Activated naive CD4-positive, alpha-beta T cell treated with anti-CD3 and anti-CD28 coated beads, Interleukin-2, amount 10 ng/mL, durations not matched to agents 7 days and 5 days (primary cell): Measurements from ENCODE around the gene TMEM120B.
"Not testable (repeated sequence)": the region's sequence is repeated elsewhere in the genome, so short reads cannot be mapped to it uniquely, and the experiment has no call there.

ENCODE experiments used
- CTCF ChIA-PET: fragments of 350-600 bp; sonication (Branson Sonifier 250); formaldehyde crosslinking; loops from one replicate; lab custom pipeline; 2021; ENCODE audit warnings: antibody characterized with exemption; lab: Charles Lee
- DNase-seq: peaks from one replicate; pipeline ENCODE4 v3.0.0-alpha.2; 2020
- H3K27ac Mint-ChIP-seq: one replicate; pipeline ENCODE4 v1.8.0; 2021; ENCODE audit warnings: mild to moderate bottlenecking, moderate library complexity, mixed read lengths
- H3K27me3 Mint-ChIP-seq: one replicate; pipeline ENCODE4 v1.8.0; 2021; ENCODE audit warnings: mild to moderate bottlenecking, mixed read lengths
- H3K36me3 Mint-ChIP-seq: one replicate; pipeline ENCODE4 v1.8.0; 2021; ENCODE audit warnings: mixed read lengths
- H3K4me1 Mint-ChIP-seq: one replicate; pipeline ENCODE4 v1.8.0; 2021; ENCODE audit warnings: mixed read lengths
- H3K4me3 Mint-ChIP-seq: one replicate; pipeline ENCODE4 v1.8.0; 2021; ENCODE audit warnings: mild to moderate bottlenecking, moderate library complexity, mixed read lengths
- H3K9me3 Mint-ChIP-seq: one replicate; pipeline ENCODE4 v1.8.0; 2021; ENCODE audit warnings: mixed read lengths

The TMEM120B gene

DNA sequence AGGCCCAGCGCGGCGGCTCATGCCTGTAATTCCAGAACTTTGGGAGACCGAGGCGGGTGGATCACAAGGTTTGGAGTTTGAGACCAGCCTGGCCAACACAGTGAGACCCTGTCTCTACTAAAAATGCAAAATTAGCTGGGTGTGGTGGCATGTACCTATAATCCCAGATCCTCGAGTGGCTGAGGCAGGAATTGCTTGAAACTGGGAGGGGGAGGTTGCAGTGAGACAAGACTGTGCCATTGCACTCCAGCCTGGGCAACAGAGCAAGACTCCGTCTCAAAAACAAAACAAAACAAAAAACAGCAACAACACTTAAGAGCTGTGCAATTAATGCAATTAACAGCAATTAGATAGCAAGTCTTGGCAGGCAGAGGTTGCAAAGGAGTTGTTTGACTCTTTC lies 2.5 kb downstream of the TMEM120B start:
- H3K27me3 Mint-ChIP-seq, H3K27ac Mint-ChIP-seq, H3K4me3 Mint-ChIP-seq, H3K36me3 Mint-ChIP-seq, H3K9me3 Mint-ChIP-seq, DNase-seq: not testable (repeated sequence)
- CTCF ChIA-PET: interaction anchor here (1.9 kb wide), 1 partner anchor 58 kb away, joined by 6 read pairs; no protein-coding TSS in a partner anchor
- peaks cover 34% of the 10 kb centered on the region for H3K4me1 Mint-ChIP-seq

DNA sequence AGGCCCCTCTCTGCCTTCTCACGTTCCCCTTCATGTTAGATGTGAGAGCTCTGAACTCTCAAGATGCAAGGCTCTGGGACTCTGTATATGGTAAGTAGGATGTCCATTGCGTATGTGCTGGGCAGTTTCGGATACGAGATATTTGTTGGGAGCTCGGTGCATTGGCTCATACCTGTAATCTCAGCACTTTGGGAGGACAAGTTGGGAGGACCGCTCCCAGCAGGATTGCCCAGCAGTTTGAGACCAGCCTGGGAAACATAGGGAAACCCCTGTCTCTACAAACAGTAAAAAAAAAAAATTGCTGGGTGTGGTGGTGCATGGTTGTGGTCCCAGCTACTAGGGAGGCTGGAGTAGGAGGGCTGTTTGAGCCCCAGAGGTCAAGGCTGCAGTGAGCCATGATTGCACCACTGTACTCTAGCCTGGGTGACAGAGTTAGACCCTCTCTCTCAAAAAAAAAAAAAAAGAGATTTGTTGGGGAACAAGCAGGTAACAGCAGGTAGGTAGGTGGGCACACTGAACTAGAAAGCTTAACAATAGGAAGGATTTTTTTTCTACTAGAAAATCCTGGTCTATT lies 3.4 kb downstream of the TMEM120B start:
- Mint-ChIP-seq H3K9me3 (no peaks in the 10 kb centered on the region), H3K27ac (no peak overlapping the region), H3K4me1 (peaks cover 28% of the 10 kb centered on the region), H3K4me3 (no peak overlapping the region), H3K27me3 (no peaks in the 10 kb centered on the region), H3K36me3 (peaks cover 2% of the 10 kb centered on the region)
- CTCF ChIA-PET: interaction anchor here (1.9 kb wide), 1 partner anchor 57 kb away, joined by 6 read pairs; no protein-coding TSS in a partner anchor
- no peak for DNase-seq

DNA sequence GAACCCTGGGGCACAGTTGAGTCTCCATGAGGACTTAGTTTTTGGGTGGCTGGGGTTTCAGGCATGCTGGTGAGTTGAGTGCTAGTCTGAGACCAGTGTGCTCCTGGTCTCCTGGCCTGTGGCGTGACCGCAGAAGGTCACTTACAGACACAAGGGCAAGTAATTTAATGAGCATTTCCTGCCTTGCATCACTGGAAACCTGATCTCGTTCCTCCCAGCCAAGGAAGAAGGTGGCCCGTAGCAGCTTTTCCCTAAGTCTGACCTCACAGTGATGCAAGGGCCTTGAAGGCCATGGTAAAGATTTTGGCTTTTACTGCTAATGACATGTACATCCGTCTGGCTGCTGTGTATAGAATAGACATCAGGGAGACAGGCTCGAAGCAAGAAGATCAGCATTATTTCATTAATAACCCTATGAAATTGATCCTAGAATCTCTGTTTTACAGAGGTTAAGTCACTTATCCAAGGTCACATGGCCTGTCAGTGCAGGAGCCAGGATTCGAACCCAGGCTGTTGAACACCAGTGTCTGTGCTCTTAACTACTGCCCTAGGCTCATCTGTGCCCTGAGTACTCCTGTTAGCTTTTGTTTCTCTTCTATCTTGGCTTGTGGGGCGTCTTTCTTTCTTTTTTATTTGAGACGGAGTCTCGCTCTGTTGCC lies 4.6 kb downstream of the TMEM120B start:
- no peak for DNase-seq
- H3K9me3 Mint-ChIP-seq: no peaks in the 10 kb centered on the region
- peaks cover 2% of the 10 kb centered on the region for H3K36me3 Mint-ChIP-seq
- no peak overlapping the region for H3K27ac Mint-ChIP-seq
- H3K27me3 Mint-ChIP-seq: no peaks in the 10 kb centered on the region
- CTCF ChIA-PET: no interaction called here
- peaks cover 17% of the 10 kb centered on the region for H3K4me1 Mint-ChIP-seq
- no peak overlapping the region for H3K4me3 Mint-ChIP-seq

DNA sequence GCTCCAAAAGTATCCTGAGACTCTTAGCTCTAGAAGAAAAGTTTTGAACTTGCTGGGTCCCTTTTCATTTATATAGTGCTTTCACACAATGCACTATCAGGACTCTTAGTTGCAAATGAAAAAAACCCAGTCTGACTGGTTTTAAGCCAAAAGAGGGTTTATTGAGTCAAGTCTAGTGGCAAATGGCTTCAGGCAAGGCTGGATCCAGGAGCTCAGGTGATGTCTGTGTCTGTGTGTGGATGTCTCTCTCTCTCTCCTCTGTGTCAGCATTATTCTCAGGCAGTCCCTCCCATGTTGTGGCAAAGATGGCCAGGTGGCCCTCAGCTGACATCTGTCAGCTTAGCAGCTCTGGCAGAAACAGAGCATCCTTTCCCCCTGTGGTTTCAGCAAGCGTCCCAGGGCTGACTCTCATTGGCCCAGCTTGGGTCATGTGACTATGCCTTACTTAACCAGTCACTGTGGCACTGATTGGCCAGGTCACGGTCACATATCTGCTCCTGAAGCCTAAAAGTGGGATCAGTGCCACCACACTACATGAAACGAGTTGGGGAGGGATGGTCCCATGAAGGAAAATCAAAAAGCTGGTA lies 6.2 kb downstream of the TMEM120B start:
- DNase-seq: peak; percentile 38
- H3K4me3 Mint-ChIP-seq: no peak overlapping the region
- peaks cover 11% of the 10 kb centered on the region for H3K4me1 Mint-ChIP-seq
- peaks cover 2% of the 10 kb centered on the region for H3K36me3 Mint-ChIP-seq
- CTCF ChIA-PET: interaction anchor here (0.9 to 1.3 kb wide), 3 partner anchors 10 to 93 kb away, joined by 3 to 4 read pairs (median 3); no protein-coding TSS in a partner anchor
- no peak overlapping the region for H3K27ac Mint-ChIP-seq
- no peaks in the 10 kb centered on the region for H3K27me3 Mint-ChIP-seq
- H3K9me3 Mint-ChIP-seq: no peaks in the 10 kb centered on the region

DNA sequence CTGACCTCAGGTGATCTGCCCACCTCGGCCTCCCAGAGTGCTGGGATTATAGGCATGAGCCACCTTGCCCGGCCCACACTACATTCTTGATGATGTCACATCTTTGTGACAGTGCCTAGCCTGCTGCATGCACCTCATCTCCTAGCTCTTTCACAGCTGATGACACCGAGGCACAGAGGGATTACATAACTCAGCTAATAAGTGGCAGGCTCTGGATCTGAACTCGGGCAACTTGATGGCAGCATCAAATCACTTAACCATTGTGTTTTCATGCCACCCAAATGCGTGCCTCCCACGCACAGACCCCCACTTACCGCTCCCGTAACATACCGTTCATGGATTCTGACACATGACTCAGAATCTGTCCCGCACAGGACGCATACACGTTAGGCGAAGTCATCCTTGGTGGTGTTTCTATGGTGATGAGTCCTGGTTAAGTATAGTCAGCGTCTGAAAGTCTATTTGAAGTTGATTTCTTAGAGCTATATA lies 7.4 kb downstream of the TMEM120B start:
- DNase-seq: no peak
- no peak overlapping the region for H3K4me3 Mint-ChIP-seq
- peaks cover 4% of the 10 kb centered on the region for H3K36me3 Mint-ChIP-seq
- peaks cover 8% of the 10 kb centered on the region for H3K4me1 Mint-ChIP-seq
- no peak overlapping the region for H3K27ac Mint-ChIP-seq
- CTCF ChIA-PET: interaction anchor here (0.7 to 1.3 kb wide), 2 partner anchors 91 to 190 kb away, joined by 4 read pairs; no protein-coding TSS in a partner anchor
- no peaks in the 10 kb centered on the region for H3K9me3 Mint-ChIP-seq
- no peaks in the 10 kb centered on the region for H3K27me3 Mint-ChIP-seq

DNA sequence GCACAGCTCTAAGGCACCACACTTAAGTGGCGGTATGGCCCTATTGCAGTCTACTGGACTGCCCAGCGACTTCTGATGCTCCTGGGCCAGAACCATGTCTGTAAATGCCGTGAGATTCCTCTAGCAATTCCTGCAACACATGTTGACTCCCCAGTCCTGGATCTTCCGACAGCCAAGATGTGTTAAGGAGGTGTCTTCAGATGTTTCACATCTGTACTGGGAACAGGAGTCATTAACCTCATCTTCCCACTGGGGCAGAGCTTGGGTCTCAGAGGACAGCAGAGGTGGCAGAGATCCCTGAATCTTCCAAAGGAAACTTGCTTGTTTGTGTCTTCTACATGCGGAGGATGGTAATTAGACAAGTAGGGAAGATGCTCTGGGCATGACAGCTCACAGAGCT lies 8.2 kb downstream of the TMEM120B start:
- H3K4me3 Mint-ChIP-seq: no peak overlapping the region
- peaks cover 6% of the 10 kb centered on the region for H3K36me3 Mint-ChIP-seq
- peaks cover 8% of the 10 kb centered on the region for H3K4me1 Mint-ChIP-seq
- no peaks in the 10 kb centered on the region for H3K9me3 Mint-ChIP-seq
- CTCF ChIA-PET: interaction anchor here (1.1 to 1.6 kb wide), 2 partner anchors 8 to 91 kb away, joined by 3 to 5 read pairs; partner anchors contain the start of gene TMEM120B
- no peak overlapping the region for H3K27ac Mint-ChIP-seq
- DNase-seq: no peak
- no peaks in the 10 kb centered on the region for H3K27me3 Mint-ChIP-seq

DNA sequence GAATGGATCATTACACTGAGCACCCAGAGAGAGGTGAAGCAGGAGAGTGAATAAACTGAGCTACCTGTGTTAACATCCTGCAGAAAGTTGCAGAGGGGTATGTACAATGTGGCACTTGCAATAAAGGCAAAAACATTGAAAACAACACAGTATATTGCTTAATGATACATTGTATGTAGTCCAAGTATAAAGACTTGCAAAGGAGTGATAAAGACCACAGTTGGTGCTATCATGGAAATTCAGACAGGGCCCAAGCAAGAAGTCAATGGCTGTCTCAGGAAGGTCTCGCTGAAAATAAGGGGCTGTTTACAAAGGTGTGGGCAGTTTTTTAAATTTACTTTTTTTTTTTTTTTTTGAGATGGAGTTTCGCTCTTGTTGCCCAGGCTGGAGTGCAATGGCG lies 10.0 kb downstream of the TMEM120B start:
- Mint-ChIP-seq H3K27ac (no peak overlapping the region), H3K27me3 (no peaks in the 10 kb centered on the region), H3K9me3 (no peaks in the 10 kb centered on the region), H3K4me1 (peaks cover 8% of the 10 kb centered on the region), H3K36me3 (peaks cover 4% of the 10 kb centered on the region), H3K4me3 (no peak overlapping the region)
- DNase-seq: no peak
- CTCF ChIA-PET: interaction anchor here (1.2 to 1.6 kb wide), 2 partner anchors 10 to 55 kb away, joined by 3 to 5 read pairs; partner anchors contain the start of gene TMEM120B

DNA sequence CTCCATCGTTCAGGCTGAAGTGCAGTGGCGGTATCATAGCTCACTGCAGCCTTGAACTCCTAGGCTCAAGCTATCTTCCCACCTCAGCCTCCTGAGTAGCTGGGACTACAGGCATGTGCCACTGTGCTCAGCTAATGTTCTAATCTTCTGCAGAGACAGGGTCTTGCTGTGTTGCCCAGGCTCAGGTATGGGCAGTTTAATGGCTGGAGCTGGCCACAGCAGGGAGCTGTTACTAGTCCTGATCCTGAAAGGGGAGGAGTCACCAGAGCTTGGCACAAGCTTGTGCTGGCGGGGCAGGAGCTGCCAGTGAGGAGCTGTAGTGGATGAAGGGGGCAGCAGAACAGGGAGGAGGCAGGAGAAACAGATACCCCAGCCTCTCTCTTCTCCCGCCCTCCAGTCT lies 10.6 kb downstream of the TMEM120B start:
- H3K9me3 Mint-ChIP-seq: no peaks in the 10 kb centered on the region
- CTCF ChIA-PET: interaction anchor here (1.2 kb wide), 1 partner anchor 54 kb away, joined by 3 read pairs; no protein-coding TSS in a partner anchor
- no peak for DNase-seq
- peaks cover 4% of the 10 kb centered on the region for H3K36me3 Mint-ChIP-seq
- H3K4me1 Mint-ChIP-seq: peaks cover 8% of the 10 kb centered on the region
- H3K27ac Mint-ChIP-seq: no peak overlapping the region
- H3K27me3 Mint-ChIP-seq: no peaks in the 10 kb centered on the region
- no peak overlapping the region for H3K4me3 Mint-ChIP-seq

DNA sequence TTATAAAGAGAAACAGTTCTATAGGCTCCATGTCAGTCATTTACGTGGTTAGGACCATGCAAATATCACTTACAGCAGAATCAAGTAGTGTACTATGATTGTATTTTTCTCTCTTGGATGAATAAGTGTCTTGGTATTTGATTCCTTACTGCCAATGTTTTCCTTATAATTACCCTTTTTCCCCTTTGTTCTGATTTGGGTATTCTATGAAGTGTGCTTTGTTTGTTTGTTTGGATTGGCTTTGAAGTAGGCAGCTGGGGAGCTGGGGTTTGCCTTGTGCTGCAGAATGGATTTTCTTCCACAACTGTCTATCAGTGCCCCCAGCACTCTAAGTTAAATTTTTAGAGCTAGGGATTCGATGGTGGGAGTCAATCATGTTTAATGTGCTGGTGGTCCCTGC lies 12.4 kb downstream of the TMEM120B start:
- CTCF ChIA-PET: no interaction called here

DNA sequence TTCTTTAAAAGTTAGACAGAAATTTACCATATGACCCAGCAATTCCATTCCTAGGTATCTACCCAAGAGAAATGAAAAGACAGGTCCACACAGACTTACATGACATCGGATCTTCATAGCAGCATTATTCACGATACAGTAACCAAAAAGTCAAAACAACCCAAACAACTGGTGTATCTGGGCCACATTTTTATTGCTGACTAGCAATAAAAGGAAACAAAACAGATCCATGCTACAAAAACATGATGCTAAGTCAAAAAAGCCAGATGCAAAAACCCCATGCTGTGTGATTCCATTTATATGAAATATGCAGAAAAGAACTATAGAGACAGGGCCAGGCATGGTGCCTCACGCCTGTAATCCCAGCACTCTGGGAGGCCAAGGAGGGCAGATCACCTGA lies 12.9 kb downstream of the TMEM120B start:
- no peaks in the 10 kb centered on the region for H3K27me3 Mint-ChIP-seq
- no peaks in the 10 kb centered on the region for H3K9me3 Mint-ChIP-seq
- H3K36me3 Mint-ChIP-seq: peaks cover 4% of the 10 kb centered on the region
- H3K4me3 Mint-ChIP-seq: no peak overlapping the region
- no peak for DNase-seq
- no peak overlapping the region for H3K27ac Mint-ChIP-seq
- CTCF ChIA-PET: no interaction called here
- no peaks in the 10 kb centered on the region for H3K4me1 Mint-ChIP-seq

More for the DNA sequence above, 12.4 kb downstream of the TMEM120B start:
- H3K27me3 Mint-ChIP-seq: no peaks in the 10 kb centered on the region
- H3K9me3 Mint-ChIP-seq: no peaks in the 10 kb centered on the region
- peaks cover 4% of the 10 kb centered on the region for H3K36me3 Mint-ChIP-seq
- no peaks in the 10 kb centered on the region for H3K4me1 Mint-ChIP-seq
- no peak overlapping the region for H3K4me3 Mint-ChIP-seq
- DNase-seq: no peak
- H3K27ac Mint-ChIP-seq: no peak overlapping the region

DNA sequence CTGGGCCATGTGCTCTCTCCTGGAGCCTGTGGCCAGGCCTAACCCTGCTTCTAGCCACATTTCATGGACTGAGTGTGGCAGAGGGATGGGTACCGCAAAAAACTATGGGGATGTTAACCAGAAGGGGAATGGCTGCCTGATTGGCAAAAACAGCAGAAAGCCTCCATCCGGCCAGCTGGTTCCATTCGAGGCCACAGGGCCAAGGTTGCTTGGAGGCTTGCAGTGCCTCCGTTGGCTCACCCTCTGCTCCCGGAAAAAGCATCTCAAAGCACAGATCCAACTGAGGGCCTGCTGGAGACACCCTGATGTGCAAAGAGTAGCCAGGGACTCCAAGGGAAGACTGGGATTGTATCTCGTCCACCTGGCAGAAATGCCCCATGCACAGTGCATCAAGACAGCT lies 16.5 kb downstream of the TMEM120B start:
- Mint-ChIP-seq H3K36me3 (peaks cover 4% of the 10 kb centered on the region), H3K9me3 (no peaks in the 10 kb centered on the region), H3K27me3 (no peaks in the 10 kb centered on the region), H3K4me1 (no peaks in the 10 kb centered on the region), H3K4me3 (no peak overlapping the region), H3K27ac (no peak overlapping the region)
- DNase-seq: no peak
- CTCF ChIA-PET: interaction anchor here (0.9 to 1.0 kb wide), 2 partner anchors 11 to 65 kb away, joined by 3 read pairs; no protein-coding TSS in a partner anchor

DNA sequence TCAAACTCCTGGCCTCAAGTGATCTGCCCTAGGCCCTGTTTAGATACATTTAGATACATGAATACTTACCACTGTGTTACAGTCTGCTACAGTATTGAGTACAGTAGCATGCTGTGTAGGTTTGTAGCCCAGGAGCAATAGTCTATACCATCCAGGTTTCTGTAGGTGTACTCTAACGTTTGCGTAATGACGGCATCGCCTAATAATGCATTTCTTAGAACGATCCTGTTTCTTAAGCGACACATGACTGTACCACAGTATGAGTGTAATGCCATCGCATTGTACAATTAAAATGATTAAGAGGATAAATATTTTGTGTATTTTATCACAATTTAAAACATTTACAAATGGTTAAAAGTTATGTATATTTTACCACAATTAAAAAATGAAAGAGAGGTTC lies 18.9 kb downstream of the TMEM120B start:
- H3K27ac Mint-ChIP-seq: no peak overlapping the region
- CTCF ChIA-PET: no interaction called here
- no peaks in the 10 kb centered on the region for H3K36me3 Mint-ChIP-seq
- no peaks in the 10 kb centered on the region for H3K9me3 Mint-ChIP-seq
- H3K27me3 Mint-ChIP-seq: no peaks in the 10 kb centered on the region
- no peak for DNase-seq
- no peak overlapping the region for H3K4me3 Mint-ChIP-seq
- H3K4me1 Mint-ChIP-seq: no peaks in the 10 kb centered on the region

DNA sequence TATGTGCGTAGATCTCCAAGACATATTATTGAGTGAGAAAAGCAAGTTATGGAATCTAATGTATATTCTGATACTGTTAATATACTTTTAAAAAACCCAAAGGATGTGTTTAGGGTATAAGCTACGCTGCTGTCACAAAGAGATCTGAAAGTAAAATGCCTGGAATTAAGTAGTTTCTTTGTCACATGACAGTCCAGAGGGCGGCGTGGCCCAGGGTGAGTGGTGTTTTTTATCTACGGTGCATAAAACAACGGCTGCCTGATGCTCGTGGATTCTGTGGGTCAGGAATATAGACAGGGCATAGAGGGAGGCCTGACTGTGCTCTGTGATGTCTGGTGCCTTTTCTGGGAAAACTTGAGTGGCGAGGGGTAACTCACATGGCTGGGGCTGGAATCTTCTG lies 21.3 kb downstream of the TMEM120B start:
- Mint-ChIP-seq H3K27ac (no peak overlapping the region), H3K4me1 (no peaks in the 10 kb centered on the region), H3K27me3 (no peaks in the 10 kb centered on the region), H3K9me3 (no peaks in the 10 kb centered on the region), H3K4me3 (no peak overlapping the region), H3K36me3 (no peaks in the 10 kb centered on the region)
- CTCF ChIA-PET: no interaction called here
- no peak for DNase-seq

DNA sequence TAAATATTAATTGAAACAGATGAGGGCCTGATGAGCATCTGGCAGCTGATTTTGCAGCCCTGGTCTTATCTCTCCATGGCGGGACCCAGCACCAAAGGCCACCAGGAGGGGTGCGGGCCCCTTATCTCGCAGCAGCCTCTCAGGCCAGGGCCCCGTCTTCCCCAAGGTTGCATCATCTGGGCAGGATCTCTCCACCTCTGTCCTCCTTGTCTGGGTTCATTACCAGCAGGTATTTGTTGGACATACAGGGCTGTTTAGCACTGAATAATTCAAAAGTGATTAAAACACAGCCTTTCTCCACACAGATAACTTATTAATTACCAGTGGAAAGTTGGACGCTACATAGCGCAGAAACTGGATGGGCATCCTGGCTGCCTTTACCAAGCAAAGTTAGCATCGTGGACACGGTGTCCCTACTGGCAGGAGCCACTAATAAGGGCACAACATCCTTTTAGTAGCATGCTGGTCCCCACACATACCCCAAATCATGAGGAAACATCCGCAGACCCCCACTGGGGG lies 25.8 kb downstream of the TMEM120B start:
- CTCF ChIA-PET: no interaction called here
- DNase-seq: no peak
- no peak overlapping the region for H3K4me3 Mint-ChIP-seq
- no peaks in the 10 kb centered on the region for H3K9me3 Mint-ChIP-seq
- H3K27ac Mint-ChIP-seq: no peak overlapping the region
- H3K4me1 Mint-ChIP-seq: no peaks in the 10 kb centered on the region
- no peaks in the 10 kb centered on the region for H3K36me3 Mint-ChIP-seq
- H3K27me3 Mint-ChIP-seq: no peaks in the 10 kb centered on the region
